Sciatic nerve (tissue), 2 donors: ENCODE measurements around the gene PCDHGB1. TPM values are rescaled to one million over a fixed set of nuclear protein-coding genes. Genes with fewer than 3 reads are reported as not detected.
"Not testable (repeated sequence)": the region's sequence is repeated elsewhere in the genome, so short reads cannot be mapped to it uniquely, and the experiment has no call there.

Experiments
- ATAC-seq: fragments of 200-7000 bp; cut with Tn5 transposase; one replicate; pipeline ENCODE4 v1.9.1; 2020; ENCODE audit warnings: mild to moderate bottlenecking, moderate library complexity
- DNase-seq: peaks from one replicate; pipeline ENCODE4 v3.0.0-alpha.2; 2020; ENCODE audit warnings: low spot score
- intact Hi-C: fragments of 100-400 bp; cut with DNase I; formaldehyde crosslinking; loops from one replicate; pipeline ENCODE4 v1.14.2; 2022
- total RNA-seq: library from RNA; stranded (reverse); fragmentation: NEBNext Ultra II Directional; extraction: Animal tissue kit (Norgen Biotek cat#: 25700); gene quantifications from one replicate; pipeline ENCODE4 v1.2.1, GENCODE V29; 2021
- donor health status: DM: no; HTN: no; CAD: no.
- donor health status: DM: no; HTN: no; CAD: no.

The PCDHGB1 gene
- 7.8 TPM for total RNA-seq

DNA sequence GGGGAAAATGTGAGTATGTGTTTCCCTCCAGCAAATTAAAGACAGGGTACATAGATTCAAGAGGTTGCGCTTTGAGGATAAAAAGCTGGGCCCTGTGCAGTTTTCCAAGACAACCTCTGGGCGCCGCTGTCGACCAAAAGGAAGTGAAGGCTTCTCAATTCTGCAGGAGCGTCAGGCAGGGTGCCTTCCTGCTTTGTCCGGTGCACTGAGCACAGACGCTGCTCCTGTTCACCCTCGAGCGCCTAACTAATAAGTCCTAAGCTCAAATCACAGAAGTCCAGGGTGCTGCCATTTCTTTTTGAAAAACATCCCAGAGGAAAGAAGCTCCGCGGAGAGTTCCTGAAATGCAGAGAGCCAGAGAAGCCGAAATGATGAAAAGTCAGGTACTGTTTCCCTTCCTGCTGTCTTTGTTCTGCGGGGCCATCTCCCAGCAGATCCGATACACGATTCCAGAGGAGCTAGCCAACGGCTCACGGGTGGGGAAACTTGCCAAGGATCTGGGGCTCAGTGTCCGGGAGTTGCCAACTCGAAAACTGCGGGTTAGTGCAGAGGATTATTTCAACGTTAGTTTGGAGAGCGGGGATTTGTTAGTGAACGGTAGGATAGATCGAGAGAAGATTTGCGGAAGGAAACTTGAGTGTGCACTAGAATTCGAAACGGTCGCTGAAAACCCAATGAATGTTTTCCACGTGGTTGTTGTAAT, at the start of gene PCDHGB1:
Gene PCDHGB1, plus strand, starts transcription at position 183 of the 703 bp plus-strand sequence. Its CDS starts 162 bp downstream, at position 345.
- ATAC-seq = no peak
- DNase-seq = no peak
- intact Hi-C loops = no loop called here

DNA sequence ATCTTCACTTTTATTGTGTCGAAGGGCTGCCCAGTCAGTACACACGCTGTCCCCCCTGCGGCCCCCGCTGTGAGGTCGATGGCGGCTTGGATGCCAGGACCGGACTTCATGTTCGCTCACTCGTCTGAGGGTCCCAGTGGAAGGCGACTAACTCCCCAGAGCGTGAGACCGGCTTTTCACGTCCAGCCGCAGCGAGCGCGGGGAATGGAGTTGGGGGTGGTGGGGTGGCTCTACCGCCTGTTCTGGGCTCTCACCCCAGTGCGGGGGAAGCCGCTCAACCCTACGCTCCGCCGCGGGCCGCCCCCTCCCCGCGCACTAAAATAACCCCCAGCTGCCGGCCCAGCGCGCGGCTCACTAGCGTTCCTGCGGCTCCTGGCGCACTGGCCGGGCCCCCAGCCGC, 46.1 kb upstream of the PCDHGB1 start, which contains the start of gene SLC25A2:
Gene SLC25A2, minus strand, starts transcription at position 294 of the 400 bp plus-strand sequence. Its CDS starts 184 bp downstream, at position 110.
- intact Hi-C loops = no loop called here
- DNase-seq (no peak), ATAC-seq (no peak)

DNA sequence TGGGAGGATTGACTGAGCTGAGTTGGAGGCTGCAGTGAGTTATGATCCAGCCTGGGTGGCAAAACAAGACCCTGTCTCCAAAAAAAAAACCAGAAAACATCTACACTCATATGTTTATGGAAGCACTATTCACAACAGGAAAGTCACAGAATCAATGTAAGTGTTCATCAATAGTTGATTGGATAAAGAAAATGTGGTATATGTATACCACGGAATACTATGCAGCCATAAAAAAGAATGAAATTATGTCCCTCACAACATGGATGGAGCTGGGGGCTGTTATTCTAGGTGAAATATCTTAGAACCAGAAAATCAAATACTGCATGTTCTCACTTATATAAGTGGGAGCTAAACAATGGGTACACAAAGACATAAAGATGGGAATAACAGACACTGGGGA, 43.3 kb upstream of the PCDHGB1 start:
- DNase-seq = no peak
- intact Hi-C loops = no loop called here
- ATAC-seq = no peak

GRCh38 chr5:141313711-141314110, 36.2 kb upstream of the PCDHGB1 start:
- no peak for DNase-seq
- ATAC-seq = no peak
- intact Hi-C loops = no loop called here

GRCh38 chr5:141316963-141317362, 32.9 kb upstream of the PCDHGB1 start:
- ATAC-seq, intact Hi-C loops: not testable (repeated sequence)

GRCh38 chr5:141319202-141319601, 30.7 kb upstream of the PCDHGB1 start:
- DNase-seq (no peak), ATAC-seq (no peak)
- intact Hi-C loops = no loop called here

More at GRCh38 chr5:141316963-141317362, 32.9 kb upstream of the PCDHGB1 start:
- not testable (repeated sequence) for DNase-seq

DNA sequence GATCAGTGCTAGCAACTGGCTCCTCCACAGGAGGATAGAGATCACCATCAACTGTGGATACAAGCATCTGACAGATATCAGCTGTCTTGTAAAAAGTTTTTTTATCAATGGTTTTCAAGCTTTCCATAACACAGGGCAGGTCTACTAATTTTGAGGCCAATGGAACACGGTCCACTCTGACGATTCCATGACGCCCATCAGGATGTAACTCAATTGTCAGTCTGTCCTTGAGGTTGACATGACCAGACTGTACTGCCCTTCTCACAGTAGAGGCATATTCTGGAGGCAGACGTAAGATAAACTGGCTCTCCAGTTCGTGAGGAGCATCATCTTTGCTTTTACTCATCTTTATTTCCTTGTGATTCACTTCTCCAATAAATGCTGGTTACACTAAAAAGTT, 30.2 kb upstream of the PCDHGB1 start:
- intact Hi-C loops = loop anchor here (5.0 kb wide), 1 partner anchor 238 kb away; no protein-coding TSS in a partner anchor
- no peak for DNase-seq
- ATAC-seq = no peak

DNA sequence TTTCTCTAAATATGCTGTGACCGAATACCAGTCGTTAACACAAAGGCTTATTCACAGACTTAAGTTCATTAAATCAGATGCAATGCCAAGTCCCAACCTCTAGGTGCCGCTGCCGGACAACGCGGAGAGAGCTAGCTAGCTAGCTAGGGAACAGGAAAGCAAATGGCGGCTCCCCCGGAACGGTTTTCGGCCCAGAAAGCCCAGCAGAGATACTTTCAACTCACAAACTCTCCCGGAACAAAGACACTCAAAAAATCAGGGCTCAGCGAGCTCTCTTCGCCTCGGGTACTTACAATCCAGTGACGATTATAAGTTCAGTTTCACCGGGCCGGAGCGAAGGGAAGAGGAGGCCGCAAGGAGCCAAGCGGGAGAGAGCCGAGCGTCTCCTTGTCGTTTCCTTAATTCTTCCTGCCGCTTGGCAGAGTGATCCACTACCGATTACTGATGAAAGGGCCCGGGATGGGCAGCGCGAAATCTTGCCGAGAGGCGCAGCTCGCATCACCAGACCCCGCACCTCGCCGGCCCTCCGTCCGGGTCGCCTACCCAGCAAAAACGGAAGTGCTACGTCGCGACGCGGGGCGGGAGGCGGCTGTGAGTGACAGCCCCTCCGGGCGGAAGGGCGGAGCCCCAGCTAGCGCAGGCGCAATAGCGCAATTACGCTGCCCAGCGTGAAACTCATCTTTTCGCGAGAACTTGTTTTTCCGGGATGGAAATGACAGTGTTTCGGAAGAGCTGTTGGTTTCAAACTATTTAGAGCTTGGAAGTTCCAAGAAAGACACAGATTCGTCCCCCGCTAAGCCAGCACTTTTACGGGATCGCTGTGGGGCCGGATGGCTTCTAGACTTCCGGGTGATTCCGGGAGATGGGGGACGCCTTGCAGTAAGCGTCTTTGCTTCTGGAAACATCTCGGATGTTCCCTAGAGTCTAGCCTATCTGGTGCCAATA, 29.4 kb upstream of the PCDHGB1 start, which contains the start of gene TAF7:
Gene TAF7, minus strand, starts transcription at position 560 of the 945 bp plus-strand sequence. CDS start 740 bp downstream, outside the sequence.
- peak; percentile 100 for ATAC-seq
- DNase-seq = peak; percentile 95
- intact Hi-C loops = loop anchor here (5.0 kb wide), 1 partner anchor 237 kb away; no protein-coding TSS in a partner anchor

DNA sequence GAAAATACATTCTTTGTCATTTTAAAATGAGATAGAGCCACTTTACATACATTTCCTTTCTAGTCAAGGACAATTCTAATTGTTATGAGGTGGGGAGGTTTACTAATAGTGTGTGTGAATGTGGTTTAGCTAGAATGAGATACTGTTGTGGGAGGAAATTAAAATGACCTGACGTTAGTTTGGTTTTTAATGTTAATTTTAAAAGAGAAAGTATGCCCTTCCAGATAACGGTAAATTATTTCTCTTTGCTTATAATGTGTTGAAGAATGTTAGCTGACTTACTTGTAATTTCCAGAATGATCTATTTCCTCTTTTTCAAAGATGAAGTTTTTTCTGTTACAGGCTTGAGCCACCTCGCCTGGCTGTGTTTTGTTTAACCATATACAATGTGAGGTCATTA, 27.6 kb upstream of the PCDHGB1 start:
- intact Hi-C loops = loop anchor here (5.0 kb wide), 1 partner anchor 235 kb away; no protein-coding TSS in a partner anchor
- DNase-seq (no peak), ATAC-seq (no peak)

DNA sequence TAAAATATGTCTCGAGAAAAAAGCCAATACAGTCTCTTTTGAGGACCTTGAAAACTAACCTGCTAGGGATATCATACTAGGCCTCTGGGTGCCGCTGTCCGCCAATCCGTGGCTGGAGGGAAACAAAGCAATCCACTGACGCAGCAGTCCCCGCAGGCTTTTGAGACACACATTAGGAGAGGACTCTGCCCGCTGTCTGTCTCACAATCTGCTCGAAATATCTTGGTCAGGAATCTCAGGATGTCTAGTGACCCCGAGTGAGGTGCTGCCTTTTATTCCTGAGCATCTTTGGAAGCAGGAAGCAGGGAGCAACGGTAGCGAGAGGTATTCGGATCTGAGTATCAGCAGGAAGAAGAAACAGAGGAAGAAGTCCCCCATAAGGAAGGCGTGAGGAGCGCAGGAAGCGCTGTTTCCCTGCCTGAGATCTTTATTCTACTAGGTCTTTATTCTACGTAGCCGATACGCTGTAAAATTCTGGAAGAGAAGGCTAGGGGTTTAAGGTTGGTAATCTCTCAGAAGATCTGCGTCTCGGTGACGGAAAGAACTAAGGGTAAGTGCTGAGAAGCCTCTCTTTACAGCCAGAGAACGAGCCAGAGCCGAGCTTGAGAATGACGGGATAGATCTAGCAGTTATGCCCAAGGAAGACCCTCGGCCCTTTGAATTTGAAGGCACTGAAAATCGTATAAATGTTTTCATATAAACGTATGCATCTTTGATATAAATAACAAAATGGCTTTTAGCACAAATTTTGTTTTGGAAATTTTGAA, 23.6 kb upstream of the PCDHGB1 start:
- DNase-seq = peak; percentile 75
- intact Hi-C loops = no loop called here
- ATAC-seq = peak; percentile 88

DNA sequence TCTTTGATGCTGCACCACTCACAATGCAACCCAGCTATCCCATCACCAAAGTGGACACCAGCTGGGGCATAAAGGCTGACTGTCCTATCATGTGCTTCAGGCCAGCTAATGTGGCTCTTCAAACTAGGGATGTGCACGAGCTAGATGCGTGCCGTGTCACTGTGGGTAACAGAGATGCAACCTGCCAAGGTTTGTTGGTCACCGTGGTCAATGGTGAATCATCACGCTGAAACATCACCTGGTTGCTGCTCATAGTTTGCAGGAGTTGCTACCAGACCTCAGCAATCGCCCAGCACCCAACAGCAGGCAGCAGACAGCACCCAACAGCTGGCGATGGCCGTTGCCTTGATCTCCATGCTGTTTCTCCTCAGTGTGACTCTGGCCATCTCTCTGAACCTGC, 21.7 kb upstream of the PCDHGB1 start:
- ATAC-seq = no peak
- no peak for DNase-seq

DNA sequence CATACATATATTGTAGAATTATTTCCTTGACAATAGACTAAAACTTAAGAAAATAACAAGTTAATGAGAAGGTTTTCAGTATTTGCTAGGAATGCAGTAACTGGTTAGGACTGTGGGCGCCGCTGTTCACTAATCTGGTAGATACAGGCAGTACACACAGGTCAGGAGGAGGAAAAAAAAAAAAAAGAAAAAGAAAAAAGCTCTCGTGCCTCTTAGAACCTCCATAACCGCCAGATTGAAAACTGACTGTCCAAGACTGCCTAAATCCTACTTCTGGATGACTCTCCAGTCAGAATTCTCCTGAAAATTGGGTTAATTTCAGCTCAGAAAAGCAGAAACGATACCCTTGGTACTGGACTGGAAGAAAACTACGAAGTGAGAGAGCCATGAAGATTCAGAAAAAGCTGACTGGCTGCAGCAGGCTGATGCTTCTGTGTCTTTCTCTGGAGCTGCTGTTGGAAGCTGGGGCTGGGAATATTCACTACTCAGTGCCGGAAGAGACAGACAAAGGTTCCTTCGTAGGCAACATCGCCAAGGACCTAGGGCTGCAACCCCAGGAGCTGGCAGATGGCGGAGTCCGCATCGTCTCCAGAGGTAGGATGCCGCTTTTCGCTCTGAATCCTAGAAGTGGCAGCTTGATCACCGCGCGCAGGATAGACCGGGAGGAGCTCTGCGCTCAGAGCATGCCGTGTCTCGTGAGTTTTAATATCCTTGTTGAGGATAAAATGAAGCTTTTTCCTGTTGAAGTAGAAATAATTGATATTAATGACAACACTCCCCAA, 19.4 kb upstream of the PCDHGB1 start, which contains the start of gene PCDHGA1:
Gene PCDHGA1, plus strand, starts transcription at position 216 of the 782 bp plus-strand sequence.
- ATAC-seq (no peak), DNase-seq (no peak)
- intact Hi-C loops = no loop called here

More for the DNA sequence above, 21.7 kb upstream of the PCDHGB1 start:
- intact Hi-C loops = no loop called here

DNA sequence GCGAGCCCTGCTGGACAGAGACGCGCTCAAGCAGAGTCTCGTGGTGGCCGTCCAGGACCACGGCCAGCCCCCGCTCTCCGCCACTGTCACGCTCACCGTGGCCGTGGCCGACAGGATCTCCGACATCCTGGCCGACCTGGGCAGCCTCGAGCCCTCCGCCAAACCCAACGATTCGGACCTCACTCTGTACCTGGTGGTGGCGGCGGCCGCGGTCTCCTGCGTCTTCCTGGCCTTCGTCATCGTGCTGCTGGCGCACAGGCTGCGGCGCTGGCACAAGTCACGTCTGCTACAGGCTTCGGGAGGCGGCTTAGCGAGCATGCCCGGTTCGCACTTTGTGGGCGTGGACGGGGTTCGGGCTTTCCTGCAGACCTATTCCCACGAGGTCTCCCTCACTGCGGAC, 17.3 kb upstream of the PCDHGB1 start:
- DNase-seq, ATAC-seq, intact Hi-C loops: not testable (repeated sequence)

- ATAC-seq (peak; percentile 90), DNase-seq (no peak)
- intact Hi-C loops = no loop called here
These were observed 11.2 kb upstream of the PCDHGB1 start, which contains the start of gene PCDHGA2 for GRCh38 chr5:141338538-141339306. Gene PCDHGA2, plus strand, starts transcription at chr5:141338760.

DNA sequence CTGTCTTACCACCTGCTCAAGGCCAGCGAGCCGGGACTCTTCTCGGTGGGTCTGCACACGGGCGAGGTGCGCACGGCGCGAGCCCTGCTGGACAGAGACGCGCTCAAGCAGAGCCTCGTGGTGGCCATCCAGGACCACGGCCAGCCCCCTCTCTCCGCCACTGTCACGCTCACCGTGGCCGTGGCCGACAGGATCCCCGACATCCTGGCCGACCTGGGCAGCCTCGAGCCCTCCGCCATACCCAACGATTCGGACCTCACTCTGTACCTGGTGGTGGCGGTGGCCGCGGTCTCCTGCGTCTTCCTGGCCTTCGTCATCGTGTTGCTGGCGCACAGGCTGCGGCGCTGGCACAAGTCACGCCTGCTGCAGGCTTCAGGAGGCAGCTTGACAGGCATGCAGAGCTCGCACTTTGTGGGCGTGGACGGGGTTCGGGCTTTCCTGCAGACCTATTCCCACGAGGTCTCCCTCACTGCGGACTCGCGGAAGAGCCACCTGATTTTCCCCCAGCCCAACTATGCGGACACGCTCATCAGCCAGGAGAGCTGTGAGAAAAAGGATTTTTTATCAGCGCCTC, 9.0 kb upstream of the PCDHGB1 start:
- intact Hi-C loops, DNase-seq, ATAC-seq: not testable (repeated sequence)

DNA sequence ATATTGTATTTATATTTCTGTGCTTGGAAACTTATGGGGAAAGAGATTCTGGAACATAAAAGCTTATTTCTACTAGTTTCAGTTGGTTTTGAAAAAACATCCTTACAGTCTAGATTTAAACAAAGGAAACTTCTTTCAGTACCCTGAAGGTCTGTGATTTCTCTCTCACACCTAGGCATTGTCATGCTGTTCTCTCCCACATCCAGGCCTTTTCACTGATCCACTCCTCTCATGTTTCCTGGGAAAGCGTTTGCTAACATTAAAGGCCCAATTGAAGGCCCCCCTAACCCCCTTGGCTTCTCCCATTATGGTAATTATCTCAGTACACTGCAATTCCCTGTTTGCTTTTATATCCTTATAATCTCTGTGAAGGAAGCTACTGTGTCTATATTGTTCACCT, 7.1 kb upstream of the PCDHGB1 start:
- no peak for ATAC-seq
- intact Hi-C loops = no loop called here
- no peak for DNase-seq
